ENCODE measurements around the gene DNAJB4.
"Not testable (repeated sequence)": the region's sequence is repeated elsewhere in the genome, so short reads cannot be mapped to it uniquely, and the experiment has no call there.

The DNAJB4 gene

GRCh38 chr1:78038491-78038939, 33.8 kb downstream of the DNAJB4 start:
- no peak for DNase-seq (ENCODE audit: low spot score)

GRCh38 chr1:78040484-78041089, 35.8 kb downstream of the DNAJB4 start:
- no peak for DNase-seq (ENCODE audit: low spot score)

GRCh38 chr1:78043436-78043835, 38.7 kb downstream of the DNAJB4 start:
- DNase-seq (ENCODE audit: low spot score) = no peak

- DNase-seq (ENCODE audit: low spot score) = no peak
These were observed 40.2 kb downstream of the DNAJB4 start for GRCh38 chr1:78044796-78045562.

- DNase-seq (ENCODE audit: low spot score) = no peak
These were observed 40.8 kb downstream of the DNAJB4 start for GRCh38 chr1:78045563-78045925.

GRCh38 chr1:78045926-78046778, 41.4 kb downstream of the DNAJB4 start, which contains the start of gene GIPC2:
Gene GIPC2, plus strand, starts transcription at chr1:78045966. Its CDS starts 129 bp downstream, at chr1:78046095.
- no peak for DNase-seq (ENCODE audit: low spot score)

GRCh38 chr1:78047106-78047505, 42.4 kb downstream of the DNAJB4 start:
- no peak for DNase-seq (ENCODE audit: low spot score)

GRCh38 chr1:78047631-78048030, 42.9 kb downstream of the DNAJB4 start:
- no peak for DNase-seq (ENCODE audit: low spot score)

GRCh38 chr1:78048446-78048845, 43.7 kb downstream of the DNAJB4 start:
- DNase-seq (ENCODE audit: low spot score) = no peak

GRCh38 chr1:78049396-78049795, 44.7 kb downstream of the DNAJB4 start:
- DNase-seq (ENCODE audit: low spot score) = no peak

- no peak for DNase-seq (ENCODE audit: low spot score)
These were observed 46.3 kb downstream of the DNAJB4 start for GRCh38 chr1:78051005-78051404.

- DNase-seq (ENCODE audit: low spot score) = no peak
These were observed 48.1 kb downstream of the DNAJB4 start for GRCh38 chr1:78052685-78053405.

GRCh38 chr1:78053498-78053897, 48.8 kb downstream of the DNAJB4 start:
- no peak for DNase-seq (ENCODE audit: low spot score)

- DNase-seq (ENCODE audit: low spot score) = no peak
These were observed 49.8 kb downstream of the DNAJB4 start for GRCh38 chr1:78054559-78054958.

- no peak for DNase-seq (ENCODE audit: low spot score)
These were observed 50.2 kb downstream of the DNAJB4 start for GRCh38 chr1:78054972-78055371.

GRCh38 chr1:78055565-78056132, 50.9 kb downstream of the DNAJB4 start:
- DNase-seq (ENCODE audit: low spot score) = no peak

GRCh38 chr1:78058670-78059069, 53.9 kb downstream of the DNAJB4 start:
- no peak for DNase-seq (ENCODE audit: low spot score)

GRCh38 chr1:78060857-78061563, 56.3 kb downstream of the DNAJB4 start:
- DNase-seq (ENCODE audit: low spot score) = no peak

GRCh38 chr1:78061825-78062523, 57.2 kb downstream of the DNAJB4 start:
- DNase-seq (ENCODE audit: low spot score) = no peak

GRCh38 chr1:78064886-78065285, 60.1 kb downstream of the DNAJB4 start:
- DNase-seq (ENCODE audit: low spot score) = not testable (repeated sequence)
